ENCODE results near the gene XPNPEP1.
"Not testable (repeated sequence)": the region's sequence is repeated elsewhere in the genome, so short reads cannot be mapped to it uniquely, and the experiment has no call there.

Gene XPNPEP1

DNA sequence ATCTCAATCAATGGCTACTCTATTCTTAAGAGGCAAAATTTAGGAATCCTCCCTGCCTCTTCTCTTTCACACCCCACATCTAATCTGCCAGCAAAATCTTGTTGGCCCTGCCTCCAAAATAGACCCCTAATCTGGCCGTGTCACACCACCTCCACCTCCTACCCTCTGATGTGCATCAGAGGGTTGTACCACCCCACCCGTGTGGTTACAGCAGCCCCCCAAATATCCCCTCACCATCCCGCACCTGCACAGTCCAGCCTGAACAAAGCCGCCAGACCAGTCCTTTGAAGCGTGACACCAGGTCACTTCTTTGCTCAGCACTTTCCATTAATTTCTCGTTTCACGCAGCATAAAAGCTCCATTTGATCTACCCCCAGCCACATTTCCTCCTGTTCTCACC, 776 bp upstream of the XPNPEP1 start:
- no peak for DNase-seq (ENCODE audit: low read depth)

DNA sequence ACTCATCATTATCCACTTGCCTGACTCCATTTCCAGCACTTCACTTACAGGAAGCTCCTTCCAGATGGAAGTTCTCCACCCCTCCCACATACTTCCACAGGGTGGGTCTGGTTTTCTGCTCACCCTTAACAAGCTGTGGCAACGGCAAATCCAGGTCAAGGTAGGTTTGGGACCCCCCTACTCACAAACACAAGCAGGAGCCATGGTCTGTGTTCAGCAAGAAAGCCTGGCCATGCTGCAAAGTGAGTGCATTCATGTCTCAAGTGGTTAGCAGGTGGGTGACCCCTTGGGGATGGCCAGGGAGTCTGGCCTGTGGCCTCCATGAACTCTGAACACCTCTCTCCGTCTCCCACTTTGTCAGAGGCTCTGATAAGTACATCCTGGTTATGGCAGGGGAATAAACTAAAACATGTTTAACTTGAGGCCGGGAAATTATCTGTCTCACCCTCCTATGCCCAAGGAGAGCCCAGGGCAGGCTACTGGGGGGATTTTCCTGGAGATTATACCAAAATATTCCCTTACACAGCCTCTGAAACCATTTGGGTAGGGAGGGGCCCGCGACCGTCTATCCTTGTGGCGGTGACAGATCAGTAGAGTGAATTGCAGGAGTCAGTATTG, 844 bp downstream of the XPNPEP1 start:
- no peak for DNase-seq (ENCODE audit: low read depth)

DNA sequence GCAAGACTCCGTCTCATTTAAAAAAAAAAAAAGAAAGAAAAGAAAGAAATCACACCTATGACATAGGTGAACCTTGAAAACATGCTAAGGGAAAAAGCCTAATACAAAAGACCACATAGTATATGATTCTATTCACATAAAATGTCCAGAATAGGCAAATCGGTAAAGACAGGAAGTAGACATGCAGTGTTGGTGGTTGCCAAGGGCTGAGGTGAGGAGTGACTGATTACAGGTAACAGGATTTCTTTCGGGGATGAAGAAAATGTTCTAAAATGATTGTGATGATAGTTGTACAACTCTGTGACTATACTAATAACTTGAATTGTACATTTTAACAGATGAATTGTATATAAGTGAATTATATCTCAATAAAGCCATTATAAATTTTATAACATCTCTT, 3.3 kb downstream of the XPNPEP1 start:
- no peak for DNase-seq (ENCODE audit: low read depth)

- no peak for DNase-seq (ENCODE audit: low read depth)
Measured at GRCh38 chr10:109919220-109919619, 4.1 kb downstream of the XPNPEP1 start.

GRCh38 chr10:109918707-109919106, 4.6 kb downstream of the XPNPEP1 start:
- DNase-seq (ENCODE audit: low read depth) = not testable (repeated sequence)

GRCh38 chr10:109915566-109915965, 7.7 kb downstream of the XPNPEP1 start:
- DNase-seq (ENCODE audit: low read depth) = no peak

GRCh38 chr10:109914966-109915365, 8.3 kb downstream of the XPNPEP1 start:
- no peak for DNase-seq (ENCODE audit: low read depth)

DNA sequence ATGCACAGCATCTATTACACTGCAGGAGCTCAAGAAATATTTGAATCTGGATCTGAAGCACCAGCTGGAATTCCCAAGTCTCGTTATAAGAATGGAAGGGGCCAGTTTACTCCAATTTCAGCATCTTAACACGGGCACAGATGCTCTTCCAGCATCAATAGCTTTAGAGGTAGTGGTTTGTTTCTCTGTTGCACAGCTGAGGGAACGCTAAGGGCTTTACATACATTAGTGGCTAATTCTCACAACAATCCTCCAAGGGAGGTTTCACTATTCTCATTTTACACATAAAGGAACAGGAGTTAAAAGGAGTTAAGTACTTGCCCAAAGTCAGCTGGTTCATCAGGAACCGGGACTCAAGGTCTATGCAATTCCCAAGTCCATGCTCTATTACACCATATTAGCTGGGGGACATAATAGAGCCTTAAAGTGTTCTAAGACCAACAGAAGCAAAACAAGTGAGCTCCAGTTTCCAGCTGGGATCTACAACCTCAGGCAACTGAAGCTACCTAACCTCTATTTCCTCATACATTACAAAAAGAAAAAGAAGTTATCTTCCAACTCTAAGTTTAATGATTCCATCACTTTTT, 9.9 kb downstream of the XPNPEP1 start:
- DNase-seq (ENCODE audit: low read depth) = no peak

- DNase-seq (ENCODE audit: low read depth) = no peak
Measured at GRCh38 chr10:109912335-109913281, 10.7 kb downstream of the XPNPEP1 start.

GRCh38 chr10:109911903-109912302, 11.4 kb downstream of the XPNPEP1 start:
- no peak for DNase-seq (ENCODE audit: low read depth)

- no peak for DNase-seq (ENCODE audit: low read depth)
Measured at GRCh38 chr10:109906316-109906715, 17.0 kb downstream of the XPNPEP1 start.

DNA sequence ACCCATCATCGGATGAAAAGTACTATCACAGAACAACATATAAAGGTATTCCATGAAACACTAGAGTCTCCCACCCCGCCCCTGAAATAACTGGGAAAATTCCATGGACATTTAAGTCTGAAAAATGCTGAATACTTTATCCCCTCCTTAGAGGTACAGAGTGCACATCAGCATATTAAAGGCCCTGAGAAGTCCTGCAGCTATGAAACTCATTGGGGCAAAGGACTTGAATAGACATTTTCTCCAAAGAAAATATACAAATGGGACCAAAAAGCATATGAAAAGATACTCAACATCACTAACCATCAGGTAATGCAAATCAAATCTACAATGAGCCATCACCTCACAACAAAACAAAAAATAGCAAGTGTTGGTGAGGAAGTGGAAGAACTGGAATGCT, 18.9 kb downstream of the XPNPEP1 start:
- DNase-seq (ENCODE audit: low read depth) = no peak

- DNase-seq (ENCODE audit: low read depth) = no peak
Measured at GRCh38 chr10:109902992-109903947, 20.0 kb downstream of the XPNPEP1 start.

- no peak for DNase-seq (ENCODE audit: low read depth)
Measured at GRCh38 chr10:109899356-109900331, 23.7 kb downstream of the XPNPEP1 start.

DNA sequence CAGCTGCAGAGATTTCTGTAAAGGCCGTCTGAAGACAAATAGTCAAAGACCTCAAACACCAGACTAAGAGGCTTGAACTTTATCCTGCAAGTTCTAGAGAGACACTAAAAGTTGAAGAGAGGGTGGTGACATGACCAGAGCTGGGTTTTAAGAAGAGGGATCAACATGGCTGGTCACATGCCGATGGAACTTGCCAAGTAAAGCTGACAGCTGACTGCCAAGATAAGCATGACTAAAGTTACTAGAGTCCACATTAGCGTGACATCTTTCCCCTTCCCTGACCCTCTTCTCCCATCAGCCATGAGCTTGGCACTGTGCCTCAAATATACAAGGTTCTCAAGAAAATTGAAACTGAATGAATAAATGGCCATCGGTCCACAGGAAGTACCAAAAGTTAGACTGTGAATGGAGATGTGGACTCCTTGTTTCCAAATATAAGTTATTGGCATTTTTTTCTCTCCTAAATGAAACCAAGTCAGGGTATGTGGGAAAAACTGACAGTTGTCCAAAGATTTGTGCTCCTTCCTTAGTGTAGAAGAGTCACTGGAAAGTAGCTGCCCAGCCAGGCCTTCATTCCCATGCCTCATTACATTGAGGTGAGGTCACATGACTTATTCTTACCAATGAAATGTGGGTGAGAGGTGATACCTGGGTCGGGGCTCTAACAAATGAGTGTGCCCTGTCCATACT, 24.5 kb downstream of the XPNPEP1 start:
- no peak for DNase-seq (ENCODE audit: low read depth)

GRCh38 chr10:109898007-109898406, 25.3 kb downstream of the XPNPEP1 start:
- DNase-seq (ENCODE audit: low read depth) = no peak

DNA sequence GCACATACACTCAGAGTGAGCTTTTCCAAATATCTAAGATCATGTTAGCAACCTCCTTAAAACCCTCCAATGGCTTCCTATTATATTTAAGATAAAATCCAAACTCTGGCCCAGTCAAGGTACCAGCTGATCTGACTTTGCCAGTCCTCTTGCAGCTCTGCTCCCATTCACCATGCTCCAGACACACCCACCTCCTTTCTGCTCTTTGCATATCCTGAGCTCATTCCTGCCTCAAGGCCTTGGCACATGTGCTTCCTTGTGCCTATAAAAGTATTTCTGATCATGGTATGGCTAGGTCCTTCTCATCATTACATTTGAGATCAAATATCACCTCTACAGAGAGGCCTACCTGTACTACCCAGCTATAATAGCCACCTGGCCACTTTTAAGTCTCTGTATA, 27.5 kb downstream of the XPNPEP1 start:
- no peak for DNase-seq (ENCODE audit: low read depth)

DNA sequence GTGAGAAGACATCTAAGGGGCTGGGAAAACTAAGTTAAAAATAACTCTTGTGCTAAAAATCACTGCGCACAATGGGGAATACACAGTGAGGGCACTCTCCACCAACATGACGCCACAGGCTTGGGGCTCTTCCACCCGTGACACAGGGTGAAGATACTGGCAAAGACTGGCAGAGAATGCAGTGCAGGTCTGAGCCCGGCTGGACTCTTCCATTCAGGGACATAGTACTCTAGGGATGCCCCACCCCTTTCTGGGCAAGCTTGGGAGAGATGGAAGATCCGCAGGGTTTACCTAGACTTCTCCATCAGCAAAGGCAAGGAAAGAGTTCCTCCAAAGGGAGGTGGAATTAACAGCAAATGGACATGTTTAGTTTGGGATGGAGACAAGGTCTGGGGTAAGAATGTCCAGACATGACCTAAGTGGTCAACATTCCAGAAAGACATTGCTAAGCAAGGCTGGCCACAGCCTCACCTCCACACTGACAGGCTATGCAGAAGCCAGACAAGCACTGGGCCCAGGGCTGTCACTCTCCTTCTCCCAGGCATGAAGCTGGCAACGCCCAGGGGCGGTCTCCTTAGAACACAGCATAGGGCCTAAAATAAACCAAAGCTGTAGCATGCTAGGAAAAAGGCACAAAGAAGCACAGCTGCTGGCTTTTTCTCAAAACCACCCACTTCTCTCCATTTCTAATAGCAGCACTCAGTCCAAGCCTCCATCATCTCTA, 28.1 kb downstream of the XPNPEP1 start:
- DNase-seq (ENCODE audit: low read depth) = no peak

DNA sequence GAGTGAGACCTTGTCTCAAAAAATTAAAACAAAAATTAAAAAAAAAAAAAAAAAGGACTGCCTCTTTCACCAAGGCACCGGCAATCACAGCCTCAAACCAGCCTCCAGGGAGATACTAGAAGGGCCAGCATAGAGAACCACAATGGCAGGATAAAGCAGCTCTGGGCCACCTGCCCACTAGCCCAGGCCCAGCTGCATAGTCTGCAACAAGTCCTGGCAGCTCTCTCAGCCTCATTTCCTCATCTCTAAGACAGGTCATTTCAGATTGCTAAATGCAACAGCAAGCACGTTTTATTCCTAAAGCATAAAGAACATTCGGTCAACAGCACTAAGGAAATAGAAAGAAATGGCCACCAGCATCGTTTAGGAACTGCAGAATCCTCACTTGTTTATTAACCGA, 28.8 kb downstream of the XPNPEP1 start:
- DNase-seq (ENCODE audit: low read depth) = no peak
